ENCODE results near the gene CACNA2D3.

- TF ChIP-seq EP300 (IDR thresholded peaks at IDR 0.05) = no peak
- TF ChIP-seq NR3C1 (IDR thresholded peaks at IDR 0.05) = no peak
- no peak for TF ChIP-seq MYC (IDR thresholded peaks at IDR 0.05; ENCODE audit: borderline replicate concordance, low read length)
- TF ChIP-seq ZSCAN20 (CRISPR knock-in tag; IDR thresholded peaks at IDR 0.05) = no peak
- TF ChIP-seq POLR2A (IDR thresholded peaks at IDR 0.05; ENCODE audit: low read length) = no peak
- no peak for TF ChIP-seq REST (IDR thresholded peaks at IDR 0.05)
- no peak for TF ChIP-seq EHF (CRISPR knock-in tag; IDR thresholded peaks at IDR 0.05)
- TF ChIP-seq CTCF (IDR thresholded peaks at IDR 0.05) = no peak
- TF ChIP-seq, protein P1, sequence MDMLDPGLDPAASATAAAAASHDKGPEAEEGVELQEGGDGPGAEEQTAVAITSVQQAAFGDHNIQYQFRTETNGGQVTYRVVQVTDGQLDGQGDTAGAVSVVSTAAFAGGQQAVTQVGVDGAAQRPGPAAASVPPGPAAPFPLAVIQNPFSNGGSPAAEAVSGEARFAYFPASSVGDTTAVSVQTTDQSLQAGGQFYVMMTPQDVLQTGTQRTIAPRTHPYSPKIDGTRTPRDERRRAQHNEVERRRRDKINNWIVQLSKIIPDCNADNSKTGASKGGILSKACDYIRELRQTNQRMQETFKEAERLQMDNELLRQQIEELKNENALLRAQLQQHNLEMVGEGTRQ (IDR thresholded peaks at IDR 0.05) = no peak
- no peak for TF ChIP-seq RCOR1 (IDR thresholded peaks at IDR 0.05; ENCODE audit: low read depth, low read length)
- TF ChIP-seq JUN (IDR thresholded peaks at IDR 0.05) = no peak
- TF ChIP-seq, protein P2, sequence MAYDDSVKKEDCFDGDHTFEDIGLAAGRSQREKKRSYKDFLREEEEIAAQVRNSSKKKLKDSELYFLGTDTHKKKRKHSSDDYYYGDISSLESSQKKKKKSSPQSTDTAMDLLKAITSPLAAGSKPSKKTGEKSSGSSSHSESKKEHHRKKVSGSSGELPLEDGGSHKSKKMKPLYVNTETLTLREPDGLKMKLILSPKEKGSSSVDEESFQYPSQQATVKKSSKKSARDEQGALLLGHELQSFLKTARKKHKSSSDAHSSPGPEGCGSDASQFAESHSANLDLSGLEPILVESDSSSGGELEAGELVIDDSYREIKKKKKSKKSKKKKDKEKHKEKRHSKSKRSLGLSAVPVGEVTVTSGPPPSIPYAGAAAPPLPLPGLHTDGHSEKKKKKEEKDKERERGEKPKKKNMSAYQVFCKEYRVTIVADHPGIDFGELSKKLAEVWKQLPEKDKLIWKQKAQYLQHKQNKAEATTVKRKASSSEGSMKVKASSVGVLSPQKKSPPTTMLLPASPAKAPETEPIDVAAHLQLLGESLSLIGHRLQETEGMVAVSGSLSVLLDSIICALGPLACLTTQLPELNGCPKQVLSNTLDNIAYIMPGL (CRISPR knock-in tag; IDR thresholded peaks at IDR 0.05; ENCODE audit: borderline replicate concordance) = no peak
These were observed 838.3 kb downstream of the CACNA2D3 start for GRCh38 chr3:54960701-54961100.

Data from A549 (cell line).